Prostate gland (tissue), 2 donors: ENCODE measurements around the gene POLR3B.

Source experiments
- CTCF ChIP-seq, 4 experiments: fragments of 200-600 bp in 2 of 4; fragments of 450-650 bp in 2 of 4; sonication (generic) in 2 of 4; IDR thresholded peaks; 1 replicate in 3 of 4; 2 replicates in 1 of 4; pipeline ENCODE4 v1.5.1; 2016 to 2019; ENCODE audit warnings: antibody characterized with exemption in 4 of 4, mild to moderate bottlenecking in 2 of 4, moderate library complexity in 2 of 4
- POLR2A ChIP-seq: fragments of 450-650 bp; IDR thresholded peaks from one replicate; pipeline ENCODE4 v1.6.1; 2016; ENCODE audit warnings: antibody characterized with exemption, mild to moderate bottlenecking
- POLR2AphosphoS5 ChIP-seq: sonication (generic); formaldehyde crosslinking; IDR thresholded peaks from one replicate; pipeline ENCODE4 v1.6.1; 2017; ENCODE audit warnings: antibody characterized with exemption

GRCh38 chr12:106459534-106459933, 102.0 kb downstream of the POLR3B start:
- TF ChIP-seq POLR2A: no peak
- TF ChIP-seq CTCF (IDR thresholded peaks at IDR 0.05): no peak
- no peak for TF ChIP-seq POLR2AphosphoS5
